HepG2 (cell line): ENCODE data around the gene EYA4.

Experiments
- EP300 ChIP-seq, 3 experiments: sonication (generic) in 1 of 3; formaldehyde crosslinking in 1 of 3; IDR thresholded peaks; 2 replicates each; pipeline versions ENCODE4 v1.5.1 to v1.6.1; 2011 to 2020; ENCODE audit warnings: low read depth in 2 of 3, low read length in 2 of 3, borderline replicate concordance in 1 of 3, improper control_type of control experiment in 1 of 3, mild to moderate bottlenecking in 1 of 3, missing genetic modification reagents in 1 of 3, moderate library complexity in 1 of 3
- STAT6 ChIP-seq: sonication (generic); formaldehyde crosslinking; IDR thresholded peaks from 2 replicates; pipeline ENCODE4 v1.4.0; 2020; ENCODE audit warnings: missing genetic modification reagents, mild to moderate bottlenecking, borderline replicate concordance
- ZNF20 ChIP-seq: sonication (generic); formaldehyde crosslinking; IDR thresholded peaks from 2 replicates; pipeline ENCODE4 v1.4.0; 2020; ENCODE audit warnings: mild to moderate bottlenecking, moderate library complexity, missing genetic modification reagents
- ZNF558 ChIP-seq: sonication (generic); formaldehyde crosslinking; IDR thresholded peaks from 2 replicates; pipeline ENCODE4 v1.9.0; 2022; ENCODE audit warnings: mild to moderate bottlenecking, missing genetic modification reagents, borderline replicate concordance

GRCh38 chr6:133262804-133263203 lies 21.6 kb downstream of the EYA4 start:
- no peak for TF ChIP-seq STAT6 (CRISPR knock-in tag)
- no peak for TF ChIP-seq ZNF20 (CRISPR knock-in tag)
- no peak for TF ChIP-seq ZNF558 (CRISPR knock-in tag)
- no peak for TF ChIP-seq EP300 (IDR thresholded peaks at IDR 0.05; ENCODE audit: low read depth in 2 of 2, low read length in 2 of 2)
- TF ChIP-seq EP300 (CRISPR knock-in tag; IDR thresholded peaks at IDR 0.05; ENCODE audit: borderline replicate concordance), result no peak
